Astrocyte of the spinal cord (primary cell): Measurements from ENCODE around the gene BAG5.

Source experiments
- DNase-seq: peaks from one replicate; pipeline ENCODE4 v3.0.0; 2011; ENCODE audit warnings: low read depth, low spot score
- H3K4me3 ChIP-seq: 2 replicates; pipeline ENCODE4 v1.5.1; 2011; ENCODE audit warnings: low read depth, mild to moderate bottlenecking, low read length, moderate library complexity
- CTCF ChIP-seq: IDR thresholded peaks from 2 replicates; pipeline ENCODE4 v1.5.1; 2012; ENCODE audit warnings: low read depth, mild to moderate bottlenecking, low read length, inconsistent platforms
- in situ Hi-C: cut with HindIII; loops from 2 replicates; pipeline ENCODE4 v1.10.0; 2017; ENCODE audit warnings: low sequenced_read_pairs

BAG5 gene

DNA sequence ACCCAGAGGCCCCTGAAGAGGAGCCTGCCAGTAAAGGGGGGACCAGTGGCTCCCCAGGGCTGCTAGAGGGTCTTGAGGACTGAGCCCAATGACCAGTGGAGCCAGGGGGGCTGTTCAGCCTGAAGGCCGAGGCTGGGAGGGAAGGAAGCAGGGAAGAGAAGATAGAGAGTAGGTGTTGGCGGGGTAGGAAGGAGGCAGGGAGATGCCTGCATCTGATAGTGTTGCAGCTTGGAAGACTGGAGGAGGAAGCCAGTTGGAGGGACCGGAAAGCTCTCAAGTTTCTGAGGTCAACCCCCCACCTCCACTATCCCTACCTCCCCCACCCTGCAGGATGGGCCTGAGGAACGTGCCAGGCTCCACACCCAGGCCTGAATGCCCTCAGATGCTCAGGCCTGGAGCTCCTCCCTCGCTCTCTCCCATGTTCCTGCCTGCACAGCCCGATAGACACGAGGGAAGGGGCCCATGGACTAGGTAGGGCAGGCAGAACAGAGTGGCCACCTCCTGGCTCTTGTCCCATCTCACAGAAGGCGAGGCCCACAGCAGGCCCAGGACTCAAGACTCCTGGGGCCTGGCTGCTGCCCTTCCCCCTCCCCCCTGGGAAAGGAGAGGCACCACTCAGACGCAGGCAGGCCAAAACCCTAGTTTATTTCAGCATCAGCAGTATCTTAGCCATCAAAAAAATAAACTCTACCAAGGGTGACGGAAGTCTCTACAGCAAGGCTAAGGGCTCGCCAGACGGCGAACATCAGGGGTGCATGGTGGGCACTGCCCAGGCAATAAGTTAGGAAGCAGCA, 43.2 kb downstream of the BAG5 start:
- in situ Hi-C loops: no loop called here
- no peak for TF ChIP-seq CTCF
- no peak overlapping the region for H3K4me3 ChIP-seq
- DNase-seq: no peak

- H3K4me3 ChIP-seq: no peak overlapping the region
- DNase-seq: no peak
- peak; percentile 95 for TF ChIP-seq CTCF
- in situ Hi-C loops: no loop called here
These were observed 43.9 kb downstream of the BAG5 start for GRCh38 chr14:103518422-103519042.

GRCh38 chr14:103517721-103518421, 44.6 kb downstream of the BAG5 start:
- no peak for TF ChIP-seq CTCF
- no peak overlapping the region for H3K4me3 ChIP-seq
- no peak for DNase-seq
- in situ Hi-C loops: no loop called here

DNA sequence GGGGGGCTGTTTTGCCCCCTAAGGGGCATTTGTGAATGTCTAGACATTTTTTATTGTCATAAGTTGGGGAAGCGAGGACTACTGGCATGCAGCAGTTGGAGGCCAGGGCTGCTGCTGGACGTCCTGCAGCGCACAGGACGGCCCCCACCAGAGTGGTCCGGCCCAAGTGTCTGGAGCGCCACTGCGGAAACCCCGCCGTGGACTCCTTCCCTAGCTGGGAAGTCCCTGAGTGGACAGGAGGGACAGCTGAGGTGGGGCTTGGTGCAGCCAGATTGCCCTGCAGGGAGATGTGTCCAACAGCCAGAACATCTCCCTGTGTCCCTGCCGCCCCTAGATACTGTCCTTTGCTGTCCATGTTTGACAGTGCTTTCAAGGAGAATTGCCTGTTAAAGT, 45.3 kb downstream of the BAG5 start:
- in situ Hi-C loops: no loop called here
- no peak for DNase-seq
- TF ChIP-seq CTCF: no peak
- H3K4me3 ChIP-seq: no peak overlapping the region

DNA sequence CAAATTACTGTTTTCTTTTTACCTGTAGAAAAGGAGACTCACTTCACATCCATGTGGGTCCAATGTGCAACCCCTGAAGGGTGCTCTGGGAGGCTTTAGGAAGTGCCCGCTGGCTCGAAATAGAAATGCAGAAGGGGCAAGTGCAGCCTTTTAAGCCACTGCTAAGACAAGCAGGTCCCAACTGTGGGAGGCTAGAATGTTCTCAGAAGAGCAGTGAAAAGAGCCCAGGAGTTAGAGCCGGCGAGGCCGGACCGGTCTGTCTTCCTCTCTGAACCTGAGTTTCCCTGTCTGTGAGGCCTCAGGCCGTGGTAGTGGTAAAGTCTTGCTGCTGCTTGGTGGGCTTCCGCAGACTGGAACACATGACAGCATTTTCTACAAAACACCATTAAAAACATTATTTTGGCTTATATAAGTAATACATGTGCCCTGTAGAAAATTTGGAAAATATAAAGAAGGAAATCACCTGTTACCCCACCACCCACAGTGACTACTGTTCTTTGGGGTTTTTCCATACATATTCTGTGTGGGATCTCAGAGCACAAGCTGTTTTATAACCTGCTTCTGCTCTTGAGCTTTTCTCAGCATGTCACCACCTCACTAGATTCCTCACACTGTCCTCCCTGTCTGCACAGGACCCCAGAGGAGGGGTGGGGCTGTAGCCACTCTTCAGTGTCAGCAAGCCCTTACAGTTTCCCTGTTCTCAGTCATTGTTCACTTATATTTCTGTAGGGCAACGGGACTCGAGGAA, 45.9 kb downstream of the BAG5 start:
- no peak for TF ChIP-seq CTCF
- in situ Hi-C loops: no loop called here
- DNase-seq: no peak
- H3K4me3 ChIP-seq: no peak overlapping the region
